HG02884 (cell line): ENCODE measurements around the gene SYT15B.
"Not testable (repeated sequence)": the region's sequence is repeated elsewhere in the genome, so short reads cannot be mapped to it uniquely, and the experiment has no call there.

ENCODE experiments used
- ATAC-seq: cut with Tn5 transposase; IDR thresholded peaks from one replicate; pipeline ENCODE4 v1.9.1; 2021; ENCODE audit warnings: mild to moderate bottlenecking, moderate library complexity; ENCODE audit not compliant: unreplicated experiment

The SYT15B gene

DNA sequence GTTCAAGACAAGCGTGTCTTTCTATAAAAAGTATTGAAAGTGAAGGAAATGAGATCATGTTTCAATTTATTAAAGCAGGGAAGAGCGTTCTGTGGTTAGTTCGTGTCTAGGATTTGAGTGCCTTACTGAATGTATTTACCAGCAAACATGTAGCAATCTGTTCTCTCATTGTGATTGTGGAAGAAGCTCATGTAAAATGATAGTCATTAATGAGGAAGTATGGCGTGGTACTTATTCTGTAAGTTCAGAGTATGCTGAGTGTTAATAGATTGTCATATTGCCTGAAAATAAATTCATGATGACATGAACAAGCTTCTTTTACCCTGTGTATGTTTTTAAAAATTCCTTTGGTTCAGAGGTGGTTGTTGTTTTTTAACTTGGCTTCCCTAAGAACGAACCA lies 32.5 kb downstream of the SYT15B start:
- ATAC-seq, result not testable (repeated sequence)

DNA sequence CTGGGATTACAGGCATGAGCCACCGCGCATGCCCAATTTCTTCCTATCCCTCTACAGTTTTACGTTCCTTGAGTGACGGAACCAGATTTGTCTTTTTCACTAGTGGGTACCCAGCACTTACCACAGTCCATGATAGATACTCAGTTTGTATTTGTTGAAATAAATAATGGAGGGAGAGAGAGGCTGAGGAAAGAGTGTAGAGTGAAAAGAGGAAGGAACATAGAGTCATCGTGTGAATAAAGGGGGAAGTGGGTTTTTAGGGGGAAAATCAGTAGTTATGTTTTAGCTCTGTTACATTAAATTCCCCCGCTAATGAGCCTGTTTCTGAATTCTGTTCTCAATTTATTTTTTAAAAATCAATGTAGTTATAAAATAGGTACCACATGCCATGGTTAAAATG lies 37.7 kb downstream of the SYT15B start:
- not testable (repeated sequence) for ATAC-seq

DNA sequence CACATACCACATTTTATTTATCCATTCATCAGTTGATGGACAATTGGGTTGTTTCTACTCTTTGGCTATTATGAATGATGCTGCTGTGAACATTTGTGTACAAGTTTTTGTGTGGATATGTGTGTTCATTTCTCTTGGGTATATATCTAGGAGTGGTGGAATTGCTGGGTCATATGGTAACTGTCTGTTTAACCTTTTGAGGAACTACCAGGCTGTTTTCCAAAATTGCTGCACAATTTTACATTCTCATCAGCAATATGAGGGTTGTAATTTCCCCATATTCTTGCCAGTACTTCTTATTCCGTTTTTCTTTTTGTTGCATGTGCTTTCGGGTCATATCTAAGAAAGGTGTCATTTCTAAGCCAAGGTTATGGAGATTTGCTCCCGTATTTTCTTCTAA lies 38.3 kb downstream of the SYT15B start:
- ATAC-seq, result not testable (repeated sequence)

GRCh38 chr10:47724119-47724518 lies 39.3 kb downstream of the SYT15B start:
- ATAC-seq, result not testable (repeated sequence)

DNA sequence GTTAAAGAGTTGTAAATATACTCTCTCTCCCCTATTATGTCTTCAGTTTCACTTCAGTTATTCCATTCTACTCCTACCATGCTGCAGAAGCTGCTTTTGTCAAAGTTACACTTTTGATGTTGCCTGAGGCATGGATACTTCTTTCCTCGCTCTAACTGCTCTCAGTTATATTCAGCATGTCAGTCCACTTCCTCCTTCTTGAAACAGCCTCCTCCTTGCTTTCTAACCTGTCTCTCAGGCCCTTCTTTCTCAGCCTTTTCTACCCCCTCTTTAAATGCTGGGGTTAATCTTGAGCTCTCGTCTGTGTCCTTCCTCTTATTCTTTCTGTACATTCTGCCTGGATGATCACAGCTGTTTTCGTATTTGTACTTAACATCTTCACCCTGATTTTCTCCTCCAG lies 40.0 kb downstream of the SYT15B start:
- not testable (repeated sequence) for ATAC-seq

GRCh38 chr10:47717011-47717769 lies 46.2 kb downstream of the SYT15B start:
- ATAC-seq, result not testable (repeated sequence)
